ENCODE measurements around the gene POLR3E. TPM values are rescaled to one million over a fixed set of nuclear protein-coding genes. Genes with fewer than 3 reads are reported as not detected.

The POLR3E gene
- total and polyA plus RNA-seq, 4 donors: 16.0 to 42.9 (median 18.3) TPM

DNA sequence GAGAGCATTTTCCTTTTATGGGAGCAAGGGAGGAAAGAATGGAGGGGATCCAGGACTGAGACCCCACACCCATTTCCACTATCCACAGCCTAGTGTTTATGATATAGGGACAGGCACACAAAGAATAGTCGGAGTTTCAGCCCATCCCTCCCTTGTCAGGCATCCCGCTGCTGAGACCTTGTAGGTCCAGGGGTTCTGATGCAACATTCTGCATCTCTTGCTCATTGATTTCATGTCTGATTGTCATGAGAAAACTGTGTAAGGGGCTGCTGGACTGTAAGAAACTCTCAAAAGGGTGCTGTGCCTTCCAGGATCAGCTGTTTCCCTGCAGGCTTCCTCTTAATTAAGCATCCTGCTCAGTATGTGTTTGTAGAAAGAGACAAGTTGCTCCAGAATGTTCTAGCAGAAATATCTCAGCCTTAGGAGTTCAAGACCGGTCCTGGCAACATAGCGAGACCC is 5.3 kb upstream of the POLR3E start:
- peaks cover 2 to 7% (median 3%) of the 10 kb centered on the region in 4 donors for H3K4me1 ChIP-seq (ENCODE audit: control insufficient read depth in 4 of 4, insufficient read depth in 4 of 4, low read length in 3 of 4)
- DNase-seq (ENCODE audit: low spot score): no peak
- no peak overlapping the region for H3K9ac ChIP-seq (ENCODE audit: low read depth in 1 of 2, low read length in 2 of 2)
- no peaks in the 10 kb centered on the region for H3K36me3 ChIP-seq (ENCODE audit: control insufficient read depth in 4 of 4, insufficient read depth in 3 of 4, low read depth in 1 of 4, low read length in 3 of 4)
- H3K27ac ChIP-seq (ENCODE audit: low read depth in 1 of 2, low read length in 2 of 2): no peak overlapping the region
- TF ChIP-seq EGR1 (IDR thresholded peaks at IDR 0.05; ENCODE audit: low read depth in 2 of 2) (no peak), HNF4G (IDR thresholded peaks at IDR 0.05) (no peak), ZBTB33 (IDR thresholded peaks at IDR 0.05) (no peak), RXRA (IDR thresholded peaks at IDR 0.05) (no peak), MAX (IDR thresholded peaks at IDR 0.05) (no peak), CTCF (IDR thresholded peaks at IDR 0.05; ENCODE audit: low read depth, low read length, missing input control) (no peak), JUND (IDR thresholded peaks at IDR 0.05) (no peak), GABPA (IDR thresholded peaks at IDR 0.05 in 1 of 2, conservative IDR thresholded peaks at IDR 0.05 in 1 of 2) (no peak), HNF4A (conservative IDR thresholded peaks at IDR 0.05) (no peak), FOXA1 (IDR thresholded peaks at IDR 0.05) (no peak), NR2F2 (IDR thresholded peaks at IDR 0.05) (no peak), TAF1 (conservative IDR thresholded peaks at IDR 0.05) (no peak), YY1 (IDR thresholded peaks at IDR 0.05) (no peak), FOXA2 (IDR thresholded peaks at IDR 0.05) (no peak), RAD21 (IDR thresholded peaks at IDR 0.05) (no peak), SP1 (IDR thresholded peaks at IDR 0.05) (no peak)
- TF ChIP-seq, protein P1, sequence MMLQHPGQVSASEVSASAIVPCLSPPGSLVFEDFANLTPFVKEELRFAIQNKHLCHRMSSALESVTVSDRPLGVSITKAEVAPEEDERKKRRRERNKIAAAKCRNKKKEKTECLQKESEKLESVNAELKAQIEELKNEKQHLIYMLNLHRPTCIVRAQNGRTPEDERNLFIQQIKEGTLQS (IDR thresholded peaks at IDR 0.05): no peak
- TF ChIP-seq, protein P2, sequence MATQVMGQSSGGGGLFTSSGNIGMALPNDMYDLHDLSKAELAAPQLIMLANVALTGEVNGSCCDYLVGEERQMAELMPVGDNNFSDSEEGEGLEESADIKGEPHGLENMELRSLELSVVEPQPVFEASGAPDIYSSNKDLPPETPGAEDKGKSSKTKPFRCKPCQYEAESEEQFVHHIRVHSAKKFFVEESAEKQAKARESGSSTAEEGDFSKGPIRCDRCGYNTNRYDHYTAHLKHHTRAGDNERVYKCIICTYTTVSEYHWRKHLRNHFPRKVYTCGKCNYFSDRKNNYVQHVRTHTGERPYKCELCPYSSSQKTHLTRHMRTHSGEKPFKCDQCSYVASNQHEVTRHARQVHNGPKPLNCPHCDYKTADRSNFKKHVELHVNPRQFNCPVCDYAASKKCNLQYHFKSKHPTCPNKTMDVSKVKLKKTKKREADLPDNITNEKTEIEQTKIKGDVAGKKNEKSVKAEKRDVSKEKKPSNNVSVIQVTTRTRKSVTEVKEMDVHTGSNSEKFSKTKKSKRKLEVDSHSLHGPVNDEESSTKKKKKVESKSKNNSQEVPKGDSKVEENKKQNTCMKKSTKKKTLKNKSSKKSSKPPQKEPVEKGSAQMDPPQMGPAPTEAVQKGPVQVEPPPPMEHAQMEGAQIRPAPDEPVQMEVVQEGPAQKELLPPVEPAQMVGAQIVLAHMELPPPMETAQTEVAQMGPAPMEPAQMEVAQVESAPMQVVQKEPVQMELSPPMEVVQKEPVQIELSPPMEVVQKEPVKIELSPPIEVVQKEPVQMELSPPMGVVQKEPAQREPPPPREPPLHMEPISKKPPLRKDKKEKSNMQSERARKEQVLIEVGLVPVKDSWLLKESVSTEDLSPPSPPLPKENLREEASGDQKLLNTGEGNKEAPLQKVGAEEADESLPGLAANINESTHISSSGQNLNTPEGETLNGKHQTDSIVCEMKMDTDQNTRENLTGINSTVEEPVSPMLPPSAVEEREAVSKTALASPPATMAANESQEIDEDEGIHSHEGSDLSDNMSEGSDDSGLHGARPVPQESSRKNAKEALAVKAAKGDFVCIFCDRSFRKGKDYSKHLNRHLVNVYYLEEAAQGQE (IDR thresholded peaks at IDR 0.05): no peak
- 82% methylated on average over 4 of the region's 4 CpGs for WGBS
- no peak overlapping the region for H3K4me3 ChIP-seq (ENCODE audit: low read depth in 1 of 3, low read length in 3 of 3)
- no peaks in the 10 kb centered on the region for H3K9me3 ChIP-seq (ENCODE audit: control insufficient read depth in 4 of 4, low read length in 3 of 4)
- H3K27me3 ChIP-seq (ENCODE audit: control insufficient read depth in 4 of 4, insufficient read depth in 4 of 4, low read length in 3 of 4): no peaks in the 10 kb centered on the region
